Psoas muscle (tissue), 8 donors: ENCODE data around the gene ZNF75A. TPM values are rescaled to one million over a fixed set of nuclear protein-coding genes. Genes with fewer than 3 reads are reported as not detected.

Experiments used
- ATAC-seq, 4 donors: fragments of 200-7000 bp; cut with Tn5 transposase; one replicate each; pipeline ENCODE4 v1.9.1; 2020; ENCODE audit warnings: moderate library complexity in 3 of 4, mild to moderate bottlenecking in 2 of 4
- DNase-seq, 2 donors: peaks; one replicate each; pipeline ENCODE4 v3.0.0-alpha.2; 2020
- H3K27ac ChIP-seq: fragments of 200-600 bp; one replicate; pipeline ENCODE4 v1.8.0; 2022
- H3K27me3 ChIP-seq, 3 donors: fragments of 200-600 bp in 1 of 3; one replicate each; pipeline versions ENCODE4 v1.6.1 to v1.8.0; 2013 to 2022; ENCODE audit warnings: low read length in 2 of 3, mild to moderate bottlenecking in 2 of 3, moderate library complexity in 1 of 3; ENCODE audit not compliant: insufficient read depth in 3 of 3
- H3K36me3 ChIP-seq, 2 donors: fragments of 200-600 bp in 1 of 2; one replicate each; pipeline versions ENCODE4 v1.6.1 to v1.8.0; 2013 to 2022; ENCODE audit warnings: low read depth in 1 of 2, mild to moderate bottlenecking in 1 of 2, moderate library complexity in 1 of 2; ENCODE audit not compliant: insufficient read depth in 1 of 2
- H3K4me1 ChIP-seq: fragments of 200-600 bp; one replicate; pipeline ENCODE4 v1.8.0; 2022
- H3K4me3 ChIP-seq: fragments of 200-600 bp; one replicate; pipeline ENCODE4 v1.8.0; 2022; ENCODE audit warnings: mild to moderate bottlenecking
- H3K9me3 ChIP-seq: fragments of 200-600 bp; one replicate; pipeline ENCODE4 v1.8.0; 2022
- WGBS, 3 donors: extraction: QIAGEN DNeasy Blood & Tissue Kit; methylation state at CpG; one replicate each; pipeline versions ENCODE4 v1.1.6 to v1.1.7; 2013; 5-methylcytosine and 5-hydroxymethylcytosine counted together
- intact Hi-C, 2 donors: fragments of 100-400 bp; cut with DNase I; formaldehyde crosslinking; loops; one replicate each; pipeline versions ENCODE4 v1.11.0 to v1.14.2; 2022
- long read RNA-seq, 2 donors: library from polyadenylated mRNA; unstranded; transcript quantifications; one replicate each; pipeline ENCODE4 v2.0.0, GENCODE V29; 2021
- polyA plus RNA-seq, 3 donors: library from polyadenylated mRNA; stranded (reverse); fragments of 200-250 nt; gene quantifications; one replicate each; pipeline ENCODE4 v1.2.3, GENCODE V29; 2013
- total RNA-seq, 4 donors: library from RNA; stranded (reverse); fragmentation: NEBNext Ultra II Directional in 2 of 4; extraction: Animal tissue kit (Norgen Biotek cat#: 25700) in 2 of 4; gene quantifications; one replicate each; pipeline versions ENCODE4 v1.2.1 to v1.2.4, GENCODE V29; 2021 to 2023
- TF ChIP-seq, protein P1 (sequence below): fragments of 200-600 bp; IDR thresholded peaks from one replicate; pipeline ENCODE4 v1.8.0; 2022; ENCODE audit warnings: antibody characterized with exemption
- donor health status: healthy with polysubstance abuse.
- donor health status: DM: no; HTN: no; CAD: no; lungs with moderate emphysema.
- donor health status: Bipolar disorder and iron deficiency.
- donor health status: healthy.
- donor health status: DM: yes; HTN: yes; CAD: no.
- donor health status: DM: no; HTN: no; CAD: no.
- donor health status: DM: no; HTN: no; CAD: no.
- donor health status: DM: yes; HTN: yes; CAD: no.

Gene ZNF75A
- 10 to 100 TPM; 11.4 to 20.5 (median 15.4) TPM for total RNA-seq
- polyA plus RNA-seq: 10 to 100 TPM in 2 of 3 donors, 1 to 10 TPM in 1; 7.4 to 15.7 (median 13.4) TPM
- long read RNA-seq, donor 1, partial matches to known transcripts: 6 of 15 reads
- long read RNA-seq, donor 1, other reads (novel, unspliced or antisense): 4 of 15 reads
- long read RNA-seq, donor 2, partial matches to known transcripts: 12 of 44 reads
- long read RNA-seq, donor 2, other reads (novel, unspliced or antisense): 23 of 44 reads

DNA sequence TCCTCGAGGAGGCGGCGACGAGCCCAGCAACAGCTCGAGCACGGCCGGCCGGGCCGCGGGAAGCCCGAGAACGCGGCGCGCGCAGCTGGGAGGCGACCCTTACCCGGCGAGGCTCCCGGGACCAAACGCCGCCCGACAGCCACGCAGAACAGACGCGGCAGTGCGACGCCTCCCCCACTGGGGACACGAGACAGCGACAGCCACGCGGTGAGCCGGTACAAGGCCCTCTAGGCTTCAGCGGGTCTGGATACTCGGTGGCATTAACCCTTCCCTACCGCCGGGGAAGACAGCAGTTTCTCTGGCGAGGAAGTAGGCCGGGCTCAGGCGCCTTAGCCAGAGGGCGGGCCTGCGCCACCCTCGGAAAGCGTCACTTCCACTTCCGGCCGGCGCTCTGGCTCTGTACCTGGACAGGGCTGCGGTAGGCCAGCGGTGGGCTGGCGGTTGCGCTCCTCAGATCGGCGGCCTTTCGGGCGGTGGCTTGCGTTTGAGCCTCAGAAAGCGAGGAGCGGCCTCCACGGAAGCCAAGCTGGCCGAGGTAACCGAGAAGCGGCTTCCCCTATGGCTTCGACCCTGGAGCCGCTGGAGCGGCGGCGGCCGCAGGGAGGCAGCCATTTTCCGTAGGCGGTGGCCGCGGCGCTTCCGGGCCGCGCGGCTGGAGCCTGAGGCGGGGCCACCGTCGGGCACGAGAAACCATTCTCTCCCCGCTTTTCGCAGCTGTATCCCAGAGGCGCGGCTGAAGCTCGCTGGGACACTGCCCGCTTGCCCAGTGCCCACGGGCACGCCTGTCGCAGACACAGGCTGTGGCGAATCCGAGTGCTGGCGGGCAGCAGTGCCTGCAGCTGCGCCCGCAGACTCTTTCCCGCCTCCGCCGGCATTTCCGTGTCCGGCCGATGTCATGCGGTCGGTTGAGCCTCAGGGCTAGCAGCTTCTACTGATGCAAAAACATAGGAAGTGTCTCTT is at the start of gene ZNF75A, which contains the start of gene TIGD7:
Gene ZNF75A, plus strand, starts transcription at position 389 of the 960 bp plus-strand sequence. CDS start 2,932 bp downstream, outside the sequence.
Gene TIGD7, minus strand, starts transcription at position 322 of the 960 bp plus-strand sequence. CDS start 4,816 bp downstream, outside the sequence.
- H3K9me3 ChIP-seq: peaks cover 58% of the 10 kb centered on the region
- ATAC-seq (peak; percentile 99 to 100 (median 99)), DNase-seq (peak; percentile 88 to 93)
- no peaks in the 10 kb centered on the region for H3K27me3 ChIP-seq
- peaks cover 29 to 43% of the 10 kb centered on the region in 2 donors for H3K36me3 ChIP-seq
- intact Hi-C loops: loop anchor here (1.0 to 2.0 kb wide), 6 partner anchors 22 to 195 kb away; partner anchors contain the start of genes ZNF263 (in 2 of the 2), CLUAP1 (in 1 of the 2), ZNF174 (in 1 of the 2) and ZSCAN32 (in 1 of the 2)
- H3K4me3 ChIP-seq: peak within 1 kb of the TSS; percentile 97
- 0 to 1% (median 1%) methylated on average over 81 to 103 of the region's 103 CpGs for WGBS, 3 donors
- TF ChIP-seq, protein P1, sequence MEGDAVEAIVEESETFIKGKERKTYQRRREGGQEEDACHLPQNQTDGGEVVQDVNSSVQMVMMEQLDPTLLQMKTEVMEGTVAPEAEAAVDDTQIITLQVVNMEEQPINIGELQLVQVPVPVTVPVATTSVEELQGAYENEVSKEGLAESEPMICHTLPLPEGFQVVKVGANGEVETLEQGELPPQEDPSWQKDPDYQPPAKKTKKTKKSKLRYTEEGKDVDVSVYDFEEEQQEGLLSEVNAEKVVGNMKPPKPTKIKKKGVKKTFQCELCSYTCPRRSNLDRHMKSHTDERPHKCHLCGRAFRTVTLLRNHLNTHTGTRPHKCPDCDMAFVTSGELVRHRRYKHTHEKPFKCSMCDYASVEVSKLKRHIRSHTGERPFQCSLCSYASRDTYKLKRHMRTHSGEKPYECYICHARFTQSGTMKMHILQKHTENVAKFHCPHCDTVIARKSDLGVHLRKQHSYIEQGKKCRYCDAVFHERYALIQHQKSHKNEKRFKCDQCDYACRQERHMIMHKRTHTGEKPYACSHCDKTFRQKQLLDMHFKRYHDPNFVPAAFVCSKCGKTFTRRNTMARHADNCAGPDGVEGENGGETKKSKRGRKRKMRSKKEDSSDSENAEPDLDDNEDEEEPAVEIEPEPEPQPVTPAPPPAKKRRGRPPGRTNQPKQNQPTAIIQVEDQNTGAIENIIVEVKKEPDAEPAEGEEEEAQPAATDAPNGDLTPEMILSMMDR: peak; percentile 13
- peaks cover 10% of the 10 kb centered on the region for H3K4me1 ChIP-seq
- peak within 1 kb of the TSS; percentile 97 for H3K27ac ChIP-seq

DNA sequence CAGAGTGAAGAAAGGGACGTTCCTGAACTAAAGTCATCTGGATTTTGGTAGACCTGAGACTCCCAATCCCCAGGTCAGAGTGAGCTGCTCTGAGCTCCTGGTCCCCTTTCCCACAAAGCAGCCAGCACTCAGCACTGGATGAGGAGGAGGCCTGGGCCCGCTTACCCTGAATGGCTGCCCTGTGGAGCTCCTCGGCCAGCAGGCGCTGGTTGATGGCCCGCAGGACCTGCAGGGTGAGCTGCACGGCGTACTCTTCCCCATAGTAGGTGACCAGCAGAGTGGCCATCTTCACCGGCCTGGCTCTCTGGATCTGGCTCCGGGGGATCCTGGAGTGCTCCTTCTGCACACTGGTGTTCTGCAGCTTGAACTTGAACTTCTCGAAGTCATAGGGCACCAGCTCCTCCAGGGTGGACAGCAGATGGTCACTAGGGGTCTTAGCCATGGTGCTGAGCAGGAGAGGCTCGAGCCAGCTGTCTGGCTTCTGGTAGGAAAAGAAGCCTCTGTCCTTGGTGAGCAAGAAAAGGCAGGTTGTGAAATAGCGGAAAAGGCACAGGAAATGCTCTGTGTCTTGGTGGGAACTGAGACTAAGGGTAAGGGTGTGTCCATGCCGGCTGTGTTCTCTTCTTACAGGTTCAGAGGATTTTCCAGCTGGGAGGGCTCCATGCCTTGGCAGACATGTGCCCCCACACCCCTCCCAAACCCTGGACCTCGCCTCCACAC is 49.0 kb upstream of the ZNF75A start, which contains the start of gene MEFV:
Gene MEFV, minus strand, starts transcription at position 488 of the 720 bp plus-strand sequence. Its CDS starts 46 bp downstream, at position 442.
- Histone ChIP-seq H3K27me3 (peaks cover 0 to 10% (median 9%) of the 10 kb centered on the region in 3 donors), H3K4me3 (peak within 1 kb of the TSS; percentile 15), H3K9me3 (no peaks in the 10 kb centered on the region), H3K27ac (no peak within 1 kb of the TSS), H3K4me1 (no peaks in the 10 kb centered on the region), H3K36me3 (no peaks in the 10 kb centered on the region)
- DNase-seq (no peak), ATAC-seq (peak in 1 of 4 donors; percentile 28)
- intact Hi-C loops: no loop called here
- TF ChIP-seq, protein P1: no peak
- WGBS, 3 donors: 67 to 73% (median 73%) methylated on average over 14 of the region's 14 CpGs

DNA sequence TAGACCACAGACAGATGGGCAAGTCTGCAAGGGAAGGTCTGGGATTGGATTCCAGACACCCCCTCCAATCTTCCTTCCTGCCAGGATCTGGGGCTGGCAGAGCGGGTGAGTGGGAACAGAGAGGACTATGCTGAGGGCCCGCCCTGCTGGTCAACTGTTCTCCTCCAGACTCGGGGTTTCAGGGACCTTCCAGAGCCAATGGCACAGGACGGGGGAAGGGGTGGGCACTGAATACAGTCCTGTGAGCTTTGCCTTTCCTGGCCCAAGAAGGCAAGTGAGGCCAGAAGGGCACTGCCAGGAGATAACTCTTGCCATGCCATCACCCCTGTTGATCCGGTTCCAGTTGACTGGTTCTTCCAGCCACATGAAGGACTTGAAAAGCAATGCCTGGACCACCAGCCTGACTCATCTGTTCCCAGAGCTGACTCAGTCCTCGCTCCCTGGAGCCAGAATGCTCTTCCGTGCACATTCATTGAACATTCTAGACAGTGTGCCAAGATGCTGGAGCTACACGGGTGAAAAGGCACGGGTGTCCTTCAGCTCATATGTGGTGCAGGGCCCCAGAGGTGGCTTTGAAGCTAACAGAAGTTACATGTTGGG is 48.3 kb upstream of the ZNF75A start:
- ATAC-seq (no peak), DNase-seq (no peak)
- no peak overlapping the region for H3K4me3 ChIP-seq
- intact Hi-C loops: no loop called here
- H3K27me3 ChIP-seq: peaks cover 0 to 10% (median 9%) of the 10 kb centered on the region in 3 donors
- TF ChIP-seq, protein P1: no peak
- no peaks in the 10 kb centered on the region for H3K9me3 ChIP-seq
- H3K36me3 ChIP-seq: no peaks in the 10 kb centered on the region
- H3K27ac ChIP-seq: no peak overlapping the region
- WGBS, 3 donors: 36 to 46% (median 42%) methylated on average over 9 of the region's 9 CpGs
- no peaks in the 10 kb centered on the region for H3K4me1 ChIP-seq

DNA sequence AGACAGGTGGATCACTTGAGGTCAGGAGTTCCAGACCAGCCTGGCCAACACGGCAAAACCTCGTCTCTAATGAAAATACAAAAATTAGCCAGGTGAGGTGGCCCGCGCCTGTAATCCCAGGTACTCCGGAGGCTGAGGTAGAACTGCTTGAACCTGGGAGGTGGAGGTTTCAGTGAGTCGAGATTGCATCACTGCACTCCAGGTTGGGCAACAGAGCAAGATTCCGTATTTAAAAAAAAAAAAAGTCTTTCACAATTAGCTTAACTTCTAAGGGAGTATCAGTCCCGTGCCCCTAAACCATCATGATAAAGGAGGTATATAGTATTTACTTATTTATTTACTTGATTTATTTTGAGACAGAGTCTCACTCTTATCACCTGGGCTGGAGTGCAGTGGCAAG is 45.5 kb upstream of the ZNF75A start:
- ATAC-seq (no peak), DNase-seq (no peak)
- Histone ChIP-seq H3K36me3 (no peaks in the 10 kb centered on the region), H3K9me3 (no peaks in the 10 kb centered on the region), H3K4me3 (no peak overlapping the region), H3K27me3 (peaks cover 0 to 10% (median 3%) of the 10 kb centered on the region in 3 donors), H3K4me1 (peaks cover 3% of the 10 kb centered on the region), H3K27ac (no peak overlapping the region)
- intact Hi-C loops: loop anchor here in 1 of 2 donors (10.0 kb wide), 1 partner anchor 235 kb away; the partner anchor contains the start of gene C16orf90
- 81 to 86% (median 84%) methylated on average over 8 of the region's 8 CpGs for WGBS, 3 donors
- TF ChIP-seq, protein P1: no peak
